ENCODE results near the gene FAF1. TPM values are rescaled to one million over a fixed set of nuclear protein-coding genes. Genes with fewer than 3 reads are reported as not detected.

The FAF1 gene
- total and polyA plus RNA-seq, 2 of the 8 experiments (the other 6 are each of a cell fraction or from before 2014, with no cell fraction given) = 10.8 to 65.9 TPM

DNA sequence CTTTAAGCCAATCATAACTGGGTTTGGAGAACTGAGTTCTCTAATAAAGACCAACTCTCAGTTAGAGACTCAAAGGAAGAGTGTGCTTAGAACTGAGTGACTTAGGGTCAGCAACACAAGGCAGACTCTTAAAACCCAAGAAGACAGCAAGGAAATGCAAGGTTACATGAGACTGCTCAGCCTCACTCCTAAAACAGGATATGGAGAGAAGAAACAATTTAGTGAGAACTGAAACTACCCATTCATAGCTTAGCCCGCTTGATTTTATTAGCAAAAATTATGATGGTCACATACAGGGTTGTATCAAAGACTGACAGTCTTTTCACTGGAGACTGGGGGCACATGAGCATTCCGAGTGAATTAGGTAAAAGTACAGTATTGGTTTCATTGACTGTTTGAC lies 457.9 kb downstream of the FAF1 start:
- no peak overlapping the region for H4K91ac ChIP-seq (replicated peaks; ENCODE audit: insufficient read length, low read length)
- no peaks in the 10 kb centered on the region for H3K4me1 ChIP-seq (replicated peaks in 1 of 4; ENCODE audit: control insufficient read depth in 3 of 4, insufficient read depth in 4 of 4, low read length in 3 of 4)
- no peak overlapping the region for H2BK5ac ChIP-seq (ENCODE audit: low read depth, low read length)
- H3K56ac ChIP-seq (replicated peaks; ENCODE audit: insufficient read length, low read depth, low read length) = no peak overlapping the region
- H3K9me3 ChIP-seq (ENCODE audit: insufficient read depth in 2 of 2, low read depth in 1 of 2, low read length in 1 of 2) = peaks cover 4 to 5% of the 10 kb centered on the region in 2 experiments; a peak in 2 of 4 replicates
- no peaks in the 10 kb centered on the region for H3K79me2 ChIP-seq (ENCODE audit: control insufficient read depth in 1 of 2, insufficient read depth in 2 of 2, low read length in 2 of 2)
- H3K9ac ChIP-seq (replicated peaks in 1 of 4; ENCODE audit: extremely low read depth in 1 of 4, low read depth in 3 of 4, low read length in 3 of 4) = no peak overlapping the region
- H2BK15ac ChIP-seq (ENCODE audit: low read length) = no peak overlapping the region
- no peaks in the 10 kb centered on the region for H3K79me1 ChIP-seq (ENCODE audit: low read depth, low read length)
- H2BK120ac ChIP-seq (replicated peaks; ENCODE audit: low read depth, low read length) = no peak overlapping the region
- H3K4me2 ChIP-seq (ENCODE audit: insufficient read depth in 1 of 2, low read depth in 2 of 2, low read length in 2 of 2) = no peak overlapping the region
- TF ChIP-seq SIX5 (IDR thresholded peaks at IDR 0.05; ENCODE audit: low read depth, low read length) (no peak), TCF12 (IDR thresholded peaks at IDR 0.05; ENCODE audit: low read depth, low read length) (no peak), EP300 (IDR thresholded peaks at IDR 0.05; ENCODE audit: borderline replicate concordance in 1 of 2, low read depth in 2 of 2, low read length in 2 of 2) (no peak), KDM1A (IDR thresholded peaks at IDR 0.05; ENCODE audit: borderline replicate concordance, low read length) (no peak), EZH2 (IDR thresholded peaks at IDR 0.05; ENCODE audit: low read depth, low read length, severe bottlenecking) (no peak), RNF2 (IDR thresholded peaks at IDR 0.05; ENCODE audit: borderline replicate concordance, low read depth, low read length, missing control alignments, poor library complexity, severe bottlenecking) (no peak), JUND (IDR thresholded peaks at IDR 0.05; ENCODE audit: low read length) (no peak), SAP30 (IDR thresholded peaks at IDR 0.05; ENCODE audit: insufficient read depth, insufficient replicate concordance, low read length) (no peak), SUZ12 (IDR thresholded peaks at IDR 0.05; ENCODE audit: low read length) (no peak), ZNF274 (IDR thresholded peaks at IDR 0.05; ENCODE audit: borderline replicate concordance, extremely low read depth, low read length) (no peak)
- no peak overlapping the region for H3K23ac ChIP-seq (ENCODE audit: insufficient read length)
- H3K18ac ChIP-seq (ENCODE audit: extremely low read depth, low read length) = no peak overlapping the region
- no peaks in the 10 kb centered on the region for H4K20me1 ChIP-seq (replicated peaks in 1 of 2; ENCODE audit: control insufficient read depth in 1 of 2, insufficient read depth in 2 of 2, low read length in 2 of 2)
- H3K36me3 ChIP-seq (ENCODE audit: control insufficient read depth in 2 of 4, insufficient read depth in 4 of 4, low read length in 3 of 4) = no peaks in the 10 kb centered on the region
- no peak overlapping the region for H4K5ac ChIP-seq (ENCODE audit: insufficient read length, low read depth, low read length)
- FAIRE-seq (no peak), DNase-seq (ENCODE audit: low read depth in 1 of 2, low spot score in 2 of 2) (no peak)
- no peak overlapping the region for H2AK5ac ChIP-seq (ENCODE audit: low read depth, low read length)
- H2BK20ac ChIP-seq (ENCODE audit: low read length) = no peak overlapping the region
- H2BK12ac ChIP-seq (ENCODE audit: low read depth, low read length) = no peak overlapping the region
- no peak overlapping the region for H3K27ac ChIP-seq (ENCODE audit: low read depth, low read length)
- POLR2A ChIA-PET (ENCODE audit: partially characterized antibody) = no interaction called here
- no peak overlapping the region for H3K4ac ChIP-seq (replicated peaks; ENCODE audit: insufficient read length, low read depth, low read length)
- CTCF ChIA-PET (ENCODE audit: partially characterized antibody) = no interaction called here
- no peak overlapping the region for H3K4me3 ChIP-seq (ENCODE audit: extremely low read depth in 1 of 4, insufficient read depth in 2 of 4, low read depth in 3 of 4, low read length in 4 of 4)
- H3K23me2 ChIP-seq (ENCODE audit: low read depth, low read length) = no peaks in the 10 kb centered on the region
- WGBS, 2 experiments (ENCODE audit: extremely low coverage in 1 of 2, insufficient coverage in 1 of 2, insufficient read length in 1 of 2, insufficient replicate concordance in 2 of 2, low coverage in 1 of 2, low lambda C conversion rate in 2 of 2, missing lambda C conversion rate in 1 of 2) = 88% methylated on average over 2 of the region's 2 CpGs; no CpG with 5 or more reads in 1 of the 2 experiments
- no peak overlapping the region for H3K14ac ChIP-seq (ENCODE audit: insufficient read length)
- H4K8ac ChIP-seq (ENCODE audit: extremely low read depth, insufficient read depth, low read length) = no peak overlapping the region
- no peaks in the 10 kb centered on the region for H3K27me3 ChIP-seq (replicated peaks in 1 of 4; ENCODE audit: control insufficient read depth in 3 of 4, extremely low read depth in 1 of 4, insufficient read depth in 3 of 4, low read length in 3 of 4)
- H2AFZ ChIP-seq (ENCODE audit: low read length) = no peak overlapping the region

Measured in H1 (cell line).